IPS-NIHi11 (cell line): ENCODE results near the gene TSPAN31.
A peak's percentile ranks its signal among the peaks of the same experiment; 100 is the strongest.

Experiments used
- DNase-seq: peaks from one replicate; pipeline ENCODE4 v3.0.0; 2012; ENCODE audit warnings: mixed read lengths, low spot score

TSPAN31 gene

GRCh38 chr12:57752668-57753000 is 7.8 kb downstream of the TSPAN31 start:
- no peak for DNase-seq

GRCh38 chr12:57753756-57754337 is 9.0 kb downstream of the TSPAN31 start:
- DNase-seq = no peak

GRCh38 chr12:57754411-57755193 is 9.8 kb downstream of the TSPAN31 start, which contains the start of gene MARCHF9:
MARCHF9 (plus strand) TSS chr12:57755103; CDS start chr12:57755529, 426 bp downstream.
- DNase-seq = peak; percentile 78

GRCh38 chr12:57755194-57755453 is 10.3 kb downstream of the TSPAN31 start:
- peak; percentile 18 for DNase-seq

GRCh38 chr12:57755454-57756372 is 10.9 kb downstream of the TSPAN31 start:
- peak; percentile 49 for DNase-seq

- peak; percentile 82 for DNase-seq
Measured at GRCh38 chr12:57756406-57757341, 11.8 kb downstream of the TSPAN31 start.

GRCh38 chr12:57757771-57758170 is 12.9 kb downstream of the TSPAN31 start:
- no peak for DNase-seq

GRCh38 chr12:57758552-57759359 is 13.9 kb downstream of the TSPAN31 start:
- DNase-seq = no peak

GRCh38 chr12:57759360-57759980 is 14.6 kb downstream of the TSPAN31 start:
- DNase-seq = peak; percentile 42

- DNase-seq = peak; percentile 77
Measured at GRCh38 chr12:57760347-57760982, 15.6 kb downstream of the TSPAN31 start.

- DNase-seq = no peak
Measured at GRCh38 chr12:57761391-57761998, 16.7 kb downstream of the TSPAN31 start.

- DNase-seq = no peak
Measured at GRCh38 chr12:57762463-57762862, 17.6 kb downstream of the TSPAN31 start.

- no peak for DNase-seq
Measured at GRCh38 chr12:57763881-57764661, 19.2 kb downstream of the TSPAN31 start.

GRCh38 chr12:57764662-57765002 is 19.8 kb downstream of the TSPAN31 start:
- DNase-seq = peak; percentile 31

- DNase-seq = peak; percentile 66
Measured at GRCh38 chr12:57765003-57765697, 20.3 kb downstream of the TSPAN31 start.

- DNase-seq = peak; percentile 18
Measured at GRCh38 chr12:57765698-57766463, 21.0 kb downstream of the TSPAN31 start.
